Panc1 (cell line): ENCODE measurements around the gene MAMSTR. TPM values are rescaled to one million over a fixed set of nuclear protein-coding genes. Genes with fewer than 3 reads are reported as not detected.

Source experiments
- ATAC-seq: fragments of 200-7000 bp; cut with Tn5 transposase; 2 replicates; pipeline ENCODE4 v1.9.1; 2020; ENCODE audit warnings: mild to moderate bottlenecking, moderate library complexity
- BruUV-seq: library from RNA; stranded (reverse); fragments of 400-500 nt; replicated peaks from 2 replicates; lab custom pipeline; 2021; lab: Mats Ljungman, UMichigan
- CTCF ChIA-PET: fragments of 300-600 bp; sonication (Branson Sonifier 250); formaldehyde crosslinking; loops from one replicate; lab custom pipeline; 2022; ENCODE audit warnings: antibody characterized with exemption; lab: Charles Lee
- POLR2A ChIA-PET: fragments of 300-600 bp; sonication (Branson Sonifier 250); formaldehyde crosslinking; loops from one replicate; lab custom pipeline; 2022; ENCODE audit warnings: antibody characterized with exemption; lab: Charles Lee
- DNase-seq: peaks from one replicate; pipeline ENCODE4 v3.0.0-alpha.2; 2010; ENCODE audit warnings: low read depth, low spot score
- H3K27ac ChIP-seq: 2 replicates; pipeline ENCODE4 v1.5.1; 2011; ENCODE audit warnings: mild to moderate bottlenecking, low read length, inconsistent platforms
- H3K27me3 ChIP-seq: fragments of 200-500 bp; sonication (Bioruptor generic); 2 replicates; pipeline ENCODE4 v1.6.0; 2014; ENCODE audit warnings: low read length, inconsistent platforms; ENCODE audit not compliant: control insufficient read depth, insufficient read depth
- H3K36me3 ChIP-seq: fragments of 200-500 bp; sonication (Bioruptor generic); 2 replicates; pipeline ENCODE4 v1.5.1; 2014; ENCODE audit warnings: inconsistent platforms, mild to moderate bottlenecking, low read length, moderate library complexity; ENCODE audit not compliant: control insufficient read depth, insufficient read depth
- H3K4me1 ChIP-seq: 2 replicates; pipeline ENCODE4 v1.5.1; 2011; ENCODE audit warnings: inconsistent platforms, mild to moderate bottlenecking, low read length, moderate library complexity; ENCODE audit not compliant: control insufficient read depth, insufficient read depth
- H3K4me3 ChIP-seq, 2 experiments: 2 replicates each; pipeline ENCODE4 v1.5.1; 2011 to 2012; ENCODE audit warnings: low read depth in 2 of 2, low read length in 2 of 2, mild to moderate bottlenecking in 2 of 2, inconsistent platforms in 1 of 2, moderate library complexity in 1 of 2
- H3K9me3 ChIP-seq: fragments of 200-500 bp; sonication (Bioruptor generic); 2 replicates; pipeline ENCODE4 v1.5.1; 2014; ENCODE audit warnings: low read depth, mild to moderate bottlenecking, inconsistent platforms, low read length, moderate library complexity; ENCODE audit not compliant: control insufficient read depth, insufficient read depth
- CTCF ChIP-seq: fragments of 450-650 bp; IDR thresholded peaks from 2 replicates; pipeline ENCODE4 v1.5.1; 2017; ENCODE audit warnings: mild to moderate bottlenecking
- POLR2AphosphoS5 ChIP-seq: IDR thresholded peaks from 2 replicates; pipeline ENCODE4 v1.6.1; 2012; ENCODE audit warnings: mild to moderate bottlenecking, low read depth, low read length, moderate library complexity
- SIN3A ChIP-seq: IDR thresholded peaks from 2 replicates; pipeline ENCODE4 v1.6.1; 2012; ENCODE audit warnings: low read depth, mild to moderate bottlenecking, low read length, moderate library complexity, borderline replicate concordance; ENCODE audit not compliant: insufficient read depth
- in situ Hi-C: cut with HindIII; loops from 2 replicates; pipeline ENCODE4 v1.10.0; 2016; ENCODE audit warnings: low sequenced_read_pairs, low pct_unique_long_range_greater_than_20kb
- intact Hi-C: fragments of 100-400 bp; cut with micrococcal nuclease; formaldehyde crosslinking; loops from one replicate; pipeline ENCODE4 v1.10.0; 2022; ENCODE audit not compliant: unreplicated experiment
- total RNA-seq: library from RNA; stranded (reverse); gene quantifications from one replicate; pipeline ENCODE4 v1.2.1, GENCODE V29; 2021; ENCODE audit not compliant: unreplicated experiment
- TF ChIP-seq, protein P1 (sequence below), 2 experiments: IDR thresholded peaks; 2 replicates each; pipeline ENCODE4 v1.6.1; 2011 to 2012; ENCODE audit warnings: low read depth in 2 of 2, control low read depth in 1 of 2, low read length in 1 of 2, mild to moderate bottlenecking in 1 of 2, moderate library complexity in 1 of 2; ENCODE audit not compliant: insufficient read depth in 1 of 2

Gene MAMSTR
- total RNA-seq, 1 experiment from 2014 or later, result 3.3 TPM

- H3K4me3 ChIP-seq, result no peak overlapping the region
- ChIA-PET POLR2A (no interaction called here), CTCF (no interaction called here)
- no peak for TF ChIP-seq SIN3A
- TF ChIP-seq, protein P1, sequence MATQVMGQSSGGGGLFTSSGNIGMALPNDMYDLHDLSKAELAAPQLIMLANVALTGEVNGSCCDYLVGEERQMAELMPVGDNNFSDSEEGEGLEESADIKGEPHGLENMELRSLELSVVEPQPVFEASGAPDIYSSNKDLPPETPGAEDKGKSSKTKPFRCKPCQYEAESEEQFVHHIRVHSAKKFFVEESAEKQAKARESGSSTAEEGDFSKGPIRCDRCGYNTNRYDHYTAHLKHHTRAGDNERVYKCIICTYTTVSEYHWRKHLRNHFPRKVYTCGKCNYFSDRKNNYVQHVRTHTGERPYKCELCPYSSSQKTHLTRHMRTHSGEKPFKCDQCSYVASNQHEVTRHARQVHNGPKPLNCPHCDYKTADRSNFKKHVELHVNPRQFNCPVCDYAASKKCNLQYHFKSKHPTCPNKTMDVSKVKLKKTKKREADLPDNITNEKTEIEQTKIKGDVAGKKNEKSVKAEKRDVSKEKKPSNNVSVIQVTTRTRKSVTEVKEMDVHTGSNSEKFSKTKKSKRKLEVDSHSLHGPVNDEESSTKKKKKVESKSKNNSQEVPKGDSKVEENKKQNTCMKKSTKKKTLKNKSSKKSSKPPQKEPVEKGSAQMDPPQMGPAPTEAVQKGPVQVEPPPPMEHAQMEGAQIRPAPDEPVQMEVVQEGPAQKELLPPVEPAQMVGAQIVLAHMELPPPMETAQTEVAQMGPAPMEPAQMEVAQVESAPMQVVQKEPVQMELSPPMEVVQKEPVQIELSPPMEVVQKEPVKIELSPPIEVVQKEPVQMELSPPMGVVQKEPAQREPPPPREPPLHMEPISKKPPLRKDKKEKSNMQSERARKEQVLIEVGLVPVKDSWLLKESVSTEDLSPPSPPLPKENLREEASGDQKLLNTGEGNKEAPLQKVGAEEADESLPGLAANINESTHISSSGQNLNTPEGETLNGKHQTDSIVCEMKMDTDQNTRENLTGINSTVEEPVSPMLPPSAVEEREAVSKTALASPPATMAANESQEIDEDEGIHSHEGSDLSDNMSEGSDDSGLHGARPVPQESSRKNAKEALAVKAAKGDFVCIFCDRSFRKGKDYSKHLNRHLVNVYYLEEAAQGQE (IDR thresholded peaks at IDR 0.05; ENCODE audit: insufficient read depth in 1 of 2, low read depth in 2 of 2, low read length in 1 of 2), result no peak
- no peak overlapping the region for H3K27ac ChIP-seq
- no peaks in the 10 kb centered on the region for H3K36me3 ChIP-seq
- no peaks in the 10 kb centered on the region for H3K9me3 ChIP-seq
- intact Hi-C loops, result no loop called here
- H3K27me3 ChIP-seq, result no peaks in the 10 kb centered on the region
- no TSS peak for BruUV-seq
- in situ Hi-C loops, result no loop called here
- no peak for DNase-seq
- ATAC-seq, result no peak
- no peaks in the 10 kb centered on the region for H3K4me1 ChIP-seq
Measured at GRCh38 chr19:48668332-48668731, 51.2 kb downstream of the MAMSTR start.

DNA sequence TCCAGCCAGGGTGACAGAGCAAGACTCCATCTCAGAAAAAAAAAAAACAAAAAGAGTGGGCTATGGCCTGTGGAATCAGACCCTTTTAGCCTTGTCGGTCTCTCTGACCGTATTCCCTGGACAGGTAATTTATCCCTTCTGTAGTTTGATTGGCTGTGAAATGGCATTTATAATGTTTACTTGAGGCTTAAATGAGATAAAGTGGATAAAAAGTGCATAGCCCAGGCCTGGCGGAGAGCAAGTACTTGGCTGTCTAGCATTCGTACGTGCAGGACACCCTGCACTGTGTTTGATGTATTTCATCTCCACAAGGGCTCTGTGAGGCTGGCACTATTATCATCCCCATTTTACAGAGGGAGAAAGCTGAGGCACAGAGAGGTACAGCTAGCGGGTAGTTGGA is 53.7 kb downstream of the MAMSTR start:
- no peak for ATAC-seq
- Histone ChIP-seq H3K9me3 (no peaks in the 10 kb centered on the region), H3K4me3 (no peak overlapping the region), H3K27me3 (no peaks in the 10 kb centered on the region), H3K4me1 (no peaks in the 10 kb centered on the region), H3K27ac (no peak overlapping the region), H3K36me3 (no peaks in the 10 kb centered on the region)
- ChIA-PET CTCF (interaction anchor here (1.2 kb wide), 1 partner anchor 73 kb away, joined by 3 read pairs; no protein-coding TSS in a partner anchor), POLR2A (interaction anchor here (0.6 kb wide), 1 partner anchor 296 kb away, joined by 4 read pairs; no protein-coding TSS in a partner anchor)
- BruUV-seq, result no TSS peak
- in situ Hi-C loops (no loop called here), intact Hi-C loops (no loop called here)
- DNase-seq, result no peak
- no peak for TF ChIP-seq SIN3A
- TF ChIP-seq, protein P1 (IDR thresholded peaks at IDR 0.05; ENCODE audit: insufficient read depth in 1 of 2, low read depth in 2 of 2, low read length in 1 of 2), result no peak
- TF ChIP-seq CTCF, result no peak
- TF ChIP-seq POLR2AphosphoS5, result no peak
